ENCODE results near the gene LHX1.

DNA sequence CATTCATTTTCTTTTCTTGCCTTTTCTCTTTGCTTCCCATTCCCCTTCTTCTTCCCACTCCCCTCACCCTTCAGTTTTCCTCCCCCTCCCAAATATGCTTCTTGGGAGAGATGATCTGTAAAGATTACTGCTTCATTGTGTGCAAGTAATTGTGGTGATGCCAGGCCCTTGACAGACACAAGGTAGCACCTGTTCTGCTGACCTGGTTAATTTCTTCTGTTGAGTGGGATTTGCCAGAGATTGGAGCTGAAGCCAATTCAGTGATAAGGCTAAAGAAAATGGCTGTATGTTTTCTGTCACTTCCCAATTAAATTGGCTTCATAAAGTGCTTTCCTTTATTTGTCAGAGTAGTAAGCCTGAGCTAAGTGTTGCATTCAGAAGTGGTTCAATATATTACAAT lies 56.0 kb downstream of the LHX1 start:
- TF ChIP-seq, protein P1, sequence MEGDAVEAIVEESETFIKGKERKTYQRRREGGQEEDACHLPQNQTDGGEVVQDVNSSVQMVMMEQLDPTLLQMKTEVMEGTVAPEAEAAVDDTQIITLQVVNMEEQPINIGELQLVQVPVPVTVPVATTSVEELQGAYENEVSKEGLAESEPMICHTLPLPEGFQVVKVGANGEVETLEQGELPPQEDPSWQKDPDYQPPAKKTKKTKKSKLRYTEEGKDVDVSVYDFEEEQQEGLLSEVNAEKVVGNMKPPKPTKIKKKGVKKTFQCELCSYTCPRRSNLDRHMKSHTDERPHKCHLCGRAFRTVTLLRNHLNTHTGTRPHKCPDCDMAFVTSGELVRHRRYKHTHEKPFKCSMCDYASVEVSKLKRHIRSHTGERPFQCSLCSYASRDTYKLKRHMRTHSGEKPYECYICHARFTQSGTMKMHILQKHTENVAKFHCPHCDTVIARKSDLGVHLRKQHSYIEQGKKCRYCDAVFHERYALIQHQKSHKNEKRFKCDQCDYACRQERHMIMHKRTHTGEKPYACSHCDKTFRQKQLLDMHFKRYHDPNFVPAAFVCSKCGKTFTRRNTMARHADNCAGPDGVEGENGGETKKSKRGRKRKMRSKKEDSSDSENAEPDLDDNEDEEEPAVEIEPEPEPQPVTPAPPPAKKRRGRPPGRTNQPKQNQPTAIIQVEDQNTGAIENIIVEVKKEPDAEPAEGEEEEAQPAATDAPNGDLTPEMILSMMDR (IDR thresholded peaks at IDR 0.05): no peak
- no peak for TF ChIP-seq POLR2A (IDR thresholded peaks at IDR 0.05)

Data from body of pancreas (tissue), 4 donors.